ENCODE measurements around the gene FBLN1.

The FBLN1 gene

DNA sequence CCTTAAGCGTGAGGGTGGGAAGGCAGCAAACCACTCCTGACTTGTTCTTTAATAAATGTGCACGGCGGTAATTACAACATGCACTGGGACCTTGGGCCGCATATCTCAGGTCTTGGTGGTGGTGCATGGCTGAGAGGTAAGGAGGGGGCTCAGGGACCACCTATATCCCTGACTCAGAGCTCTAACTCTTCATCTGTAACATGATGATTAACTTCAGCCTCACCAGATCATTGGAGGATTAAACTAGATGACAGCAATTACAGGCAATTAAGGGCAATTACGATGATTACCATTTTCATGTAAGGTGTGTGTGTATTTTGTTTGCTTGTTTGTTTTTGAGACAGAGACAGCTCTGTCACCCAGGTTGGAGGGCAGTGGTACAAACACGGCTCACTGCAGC is 45.0 kb downstream of the FBLN1 start:
- DNase-seq (ENCODE audit: low read depth): no peak
- no peak overlapping the region for H3K4me3 ChIP-seq (ENCODE audit: low read depth, low read length)
- no peak for TF ChIP-seq CTCF (IDR thresholded peaks at IDR 0.05; ENCODE audit: low read depth, low read length, missing control alignments)
- in situ Hi-C loops (cut with HindIII; ENCODE audit: low sequenced_read_pairs): no loop called here

DNA sequence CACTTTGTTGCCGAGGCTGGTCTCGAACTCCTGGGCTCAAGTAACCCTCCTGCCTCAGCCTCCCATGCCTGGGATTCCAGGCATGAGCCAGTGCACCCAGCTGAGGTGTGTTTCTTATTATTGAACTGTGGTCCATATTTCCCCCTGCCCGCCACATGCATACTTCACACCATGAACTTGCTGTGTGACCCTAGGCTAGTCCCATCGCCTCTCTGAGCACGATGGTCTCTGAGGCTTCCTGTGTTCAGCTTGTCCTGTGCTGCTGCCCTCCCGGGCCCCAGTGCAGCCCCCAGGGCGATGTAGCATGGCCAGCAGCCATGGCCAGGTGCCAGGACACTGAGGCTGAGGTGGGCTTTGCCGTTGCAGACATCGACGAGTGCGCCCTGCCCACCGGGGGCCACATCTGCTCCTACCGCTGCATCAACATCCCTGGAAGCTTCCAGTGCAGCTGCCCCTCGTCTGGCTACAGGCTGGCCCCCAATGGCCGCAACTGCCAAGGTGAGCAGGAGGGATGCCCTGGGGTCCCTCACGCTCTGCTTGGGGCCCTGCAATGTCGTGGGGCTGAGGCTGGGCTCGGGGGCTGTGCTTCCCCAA is 45.7 kb downstream of the FBLN1 start:
- no peak for DNase-seq (ENCODE audit: low read depth)
- H3K4me3 ChIP-seq (ENCODE audit: low read depth, low read length): no peak overlapping the region
- no peak for TF ChIP-seq CTCF (IDR thresholded peaks at IDR 0.05; ENCODE audit: low read depth, low read length, missing control alignments)
- in situ Hi-C loops (cut with HindIII; ENCODE audit: low sequenced_read_pairs): no loop called here

- DNase-seq (ENCODE audit: low read depth): peak; percentile 91
- TF ChIP-seq CTCF (IDR thresholded peaks at IDR 0.05; ENCODE audit: low read depth, low read length, missing control alignments): peak; percentile 70
- H3K4me3 ChIP-seq (ENCODE audit: low read depth, low read length): no peak overlapping the region
- in situ Hi-C loops (cut with HindIII; ENCODE audit: low sequenced_read_pairs): no loop called here
Measured at GRCh38 chr22:45548991-45549761, 46.5 kb downstream of the FBLN1 start.

DNA sequence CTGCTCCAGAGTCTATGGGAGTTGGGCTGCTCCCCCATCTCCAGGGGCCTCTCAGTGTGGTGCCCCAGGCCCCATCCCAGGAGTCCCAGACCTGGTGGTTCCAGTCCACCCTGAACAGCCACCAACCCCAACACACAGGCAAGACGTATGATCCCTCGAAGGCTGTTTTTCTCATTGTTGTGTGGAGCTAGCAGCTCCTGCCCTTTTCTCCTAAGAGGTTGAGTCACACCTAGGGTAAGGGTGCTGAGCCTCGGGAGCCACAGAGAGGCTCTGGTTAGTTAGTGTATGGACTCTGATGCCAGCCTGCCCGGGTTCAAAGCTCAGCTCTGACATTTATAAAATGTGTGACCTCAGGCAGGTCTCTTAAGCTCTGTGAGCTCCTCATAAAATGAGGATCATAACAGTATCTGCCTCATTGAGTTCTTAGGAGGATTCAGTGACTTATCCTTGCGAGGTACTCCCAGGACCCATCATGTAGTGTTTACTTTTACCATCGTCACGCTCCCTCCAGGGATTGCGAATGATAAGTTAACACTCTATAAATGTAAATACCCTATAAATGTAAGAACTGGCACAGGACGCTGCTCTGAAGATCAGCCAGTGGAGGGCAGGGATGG is 47.2 kb downstream of the FBLN1 start:
- no peak for TF ChIP-seq CTCF (IDR thresholded peaks at IDR 0.05; ENCODE audit: low read depth, low read length, missing control alignments)
- H3K4me3 ChIP-seq (ENCODE audit: low read depth, low read length): no peak overlapping the region
- DNase-seq (ENCODE audit: low read depth): no peak
- in situ Hi-C loops (cut with HindIII; ENCODE audit: low sequenced_read_pairs): loop anchor here (5.0 kb wide), 2 partner anchors 78 to 278 kb away; no protein-coding TSS in a partner anchor

DNA sequence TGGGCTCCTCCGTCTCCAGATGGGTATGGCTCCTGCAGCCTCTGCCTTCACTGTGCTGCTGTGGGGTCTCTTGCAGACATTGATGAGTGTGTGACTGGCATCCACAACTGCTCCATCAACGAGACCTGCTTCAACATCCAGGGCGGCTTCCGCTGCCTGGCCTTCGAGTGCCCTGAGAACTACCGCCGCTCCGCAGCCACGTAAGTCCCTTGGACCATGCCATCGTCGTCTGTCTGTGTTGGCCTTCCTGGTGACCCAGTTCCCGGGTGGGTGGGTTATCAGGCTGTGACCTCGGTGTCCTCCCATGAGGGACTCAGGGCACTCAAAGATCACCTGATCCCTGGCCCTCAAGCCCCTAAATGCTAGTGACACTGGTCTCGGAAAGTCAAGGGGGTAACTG is 47.7 kb downstream of the FBLN1 start:
- H3K4me3 ChIP-seq (ENCODE audit: low read depth, low read length): no peak overlapping the region
- in situ Hi-C loops (cut with HindIII; ENCODE audit: low sequenced_read_pairs): loop anchor here (5.0 kb wide), 2 partner anchors 78 to 278 kb away; no protein-coding TSS in a partner anchor
- DNase-seq (ENCODE audit: low read depth): no peak
- TF ChIP-seq CTCF (IDR thresholded peaks at IDR 0.05; ENCODE audit: low read depth, low read length, missing control alignments): no peak

- DNase-seq (ENCODE audit: low read depth): no peak
- H3K4me3 ChIP-seq (ENCODE audit: low read depth, low read length): no peak overlapping the region
- TF ChIP-seq CTCF (IDR thresholded peaks at IDR 0.05; ENCODE audit: low read depth, low read length, missing control alignments): no peak
- in situ Hi-C loops (cut with HindIII; ENCODE audit: low sequenced_read_pairs): loop anchor here (5.0 kb wide), 2 partner anchors 79 to 279 kb away; no protein-coding TSS in a partner anchor
Measured at GRCh38 chr22:45550891-45551290, 48.2 kb downstream of the FBLN1 start.

All from astrocyte of the cerebellum (primary cell).